Smooth muscle cell (in vitro differentiated cells): ENCODE results near the gene DDAH1. TPM values are rescaled to one million over a fixed set of nuclear protein-coding genes. Genes with fewer than 3 reads are reported as not detected.

Experiments
- DNase-seq: peaks from one replicate; lab custom pipeline; 2025; ENCODE audit not compliant: unreplicated experiment; lab: John Stamatoyannopoulos, UW
- H2AFZ ChIP-seq: fragments of 200-600 bp; sonication (generic); 2 replicates; pipeline ENCODE4 v1.6.0; 2016; ENCODE audit warnings: antibody characterized with exemption, low read depth, mild to moderate bottlenecking
- H3F3A ChIP-seq: fragments of 200-600 bp; sonication (generic); 2 replicates; pipeline ENCODE4 v1.6.0; 2017; ENCODE audit warnings: antibody characterized with exemption, low read depth
- H3K27ac ChIP-seq: fragments of 200-600 bp; sonication (generic); 2 replicates; pipeline ENCODE4 v1.5.1; 2016; ENCODE audit warnings: low read depth, mild to moderate bottlenecking
- H3K27me3 ChIP-seq: fragments of 200-600 bp; sonication (generic); 2 replicates; pipeline ENCODE4 v1.6.1; 2016; ENCODE audit warnings: low read depth, mild to moderate bottlenecking
- H3K36me3 ChIP-seq: fragments of 200-600 bp; sonication (generic); 2 replicates; pipeline ENCODE4 v1.5.1; 2016; ENCODE audit warnings: low read depth
- H3K4me1 ChIP-seq: fragments of 200-600 bp; sonication (generic); 2 replicates; pipeline ENCODE4 v1.5.1; 2016; ENCODE audit warnings: low read depth
- H3K4me2 ChIP-seq: fragments of 200-600 bp; sonication (generic); 2 replicates; pipeline ENCODE4 v1.6.0; 2016; ENCODE audit warnings: mild to moderate bottlenecking
- H3K4me3 ChIP-seq: fragments of 200-600 bp; sonication (generic); 2 replicates; pipeline ENCODE4 v1.5.1; 2016; ENCODE audit warnings: mild to moderate bottlenecking
- H3K79me2 ChIP-seq: fragments of 200-600 bp; sonication (generic); 2 replicates; pipeline ENCODE4 v1.6.0; 2016; ENCODE audit warnings: low read depth, mild to moderate bottlenecking
- H3K9ac ChIP-seq: fragments of 200-600 bp; sonication (generic); 2 replicates; pipeline ENCODE4 v1.6.0; 2016; ENCODE audit warnings: low read depth
- H3K9me3 ChIP-seq: fragments of 200-600 bp; sonication (generic); replicated peaks from 2 replicates; pipeline ENCODE4 v1.5.1; 2016; ENCODE audit warnings: low read depth
- H4K20me1 ChIP-seq: fragments of 200-600 bp; sonication (generic); 2 replicates; pipeline ENCODE4 v1.6.0; 2016; ENCODE audit warnings: low read depth
- WGBS: methylation state at CpG from one replicate; pipeline ENCODE4 v1.1.7; 2016; ENCODE audit warnings: low lambda C conversion rate; 5-methylcytosine and 5-hydroxymethylcytosine counted together
- polyA plus RNA-seq: library from polyadenylated mRNA; unstranded; fragments of >200 nt; fragmentation: Nextera tagmentation; extraction: Ambion mirVana; gene quantifications from 2 replicates; pipeline ENCODE4 v1.2.1, GENCODE V29; 2016
- total RNA-seq: library from RNA; depleted of rRNA; stranded (reverse); fragments of >200 nt; gene quantifications from 2 replicates; pipeline ENCODE4 v1.2.3, GENCODE V29; 2014
- TF ChIP-seq, protein P1 (sequence below): fragments of 200-600 bp; sonication (generic); IDR thresholded peaks from 2 replicates; pipeline ENCODE4 v1.5.1; 2017; ENCODE audit warnings: borderline replicate concordance, mild to moderate bottlenecking, antibody characterized with exemption; ENCODE audit not compliant: insufficient read depth, poor library complexity, severe bottlenecking

The DDAH1 gene
- total and polyA plus RNA-seq, 2 experiments from 2014 or later = 13.8 to 30.8 TPM

DNA sequence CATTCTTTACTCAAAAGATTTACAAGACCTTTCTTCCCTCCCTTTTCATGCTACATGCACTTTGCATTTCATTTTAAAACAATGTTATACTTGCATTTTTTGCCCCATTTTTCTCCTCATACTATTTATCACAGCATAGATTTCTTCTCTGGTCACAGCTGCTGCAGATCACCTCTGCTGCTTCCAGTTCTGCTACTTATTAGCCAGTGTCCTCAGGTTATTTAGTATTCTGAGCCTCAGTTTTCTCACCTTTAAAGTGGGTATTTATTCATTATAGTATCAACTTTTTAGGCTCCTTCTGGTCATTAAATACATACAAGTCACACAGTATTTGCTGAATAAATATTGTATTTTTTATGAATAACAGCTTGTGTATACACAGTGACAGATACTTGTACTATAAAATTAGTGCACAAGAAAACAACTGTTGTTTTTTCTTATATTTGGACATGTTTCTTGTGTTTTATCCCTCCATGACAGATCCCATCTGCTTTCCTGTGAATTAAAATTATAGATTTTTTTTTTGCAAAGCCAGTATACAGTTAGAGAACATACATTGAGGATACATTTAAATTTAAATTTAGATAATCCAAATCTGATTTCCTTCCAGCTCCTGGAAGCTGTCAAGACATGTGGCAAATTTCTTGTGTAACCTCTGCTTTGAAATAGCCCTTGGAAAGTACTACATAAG, 103.2 kb downstream of the DDAH1 start:
- Histone ChIP-seq H3K4me3 (no peak overlapping the region), H2AFZ (no peak overlapping the region), H3K36me3 (no peaks in the 10 kb centered on the region), H3K4me2 (peak overlapping the region; percentile 11), H3K9me3 (no peaks in the 10 kb centered on the region), H4K20me1 (no peaks in the 10 kb centered on the region), H3K27ac (peak overlapping the region; percentile 74), H3K27me3 (no peaks in the 10 kb centered on the region), H3K9ac (no peak overlapping the region), H3K4me1 (peaks cover 12% of the 10 kb centered on the region), H3F3A (peaks cover 11% of the 10 kb centered on the region), H3K79me2 (peaks cover 4% of the 10 kb centered on the region)
- DNase-seq = no peak
- TF ChIP-seq, protein P1, sequence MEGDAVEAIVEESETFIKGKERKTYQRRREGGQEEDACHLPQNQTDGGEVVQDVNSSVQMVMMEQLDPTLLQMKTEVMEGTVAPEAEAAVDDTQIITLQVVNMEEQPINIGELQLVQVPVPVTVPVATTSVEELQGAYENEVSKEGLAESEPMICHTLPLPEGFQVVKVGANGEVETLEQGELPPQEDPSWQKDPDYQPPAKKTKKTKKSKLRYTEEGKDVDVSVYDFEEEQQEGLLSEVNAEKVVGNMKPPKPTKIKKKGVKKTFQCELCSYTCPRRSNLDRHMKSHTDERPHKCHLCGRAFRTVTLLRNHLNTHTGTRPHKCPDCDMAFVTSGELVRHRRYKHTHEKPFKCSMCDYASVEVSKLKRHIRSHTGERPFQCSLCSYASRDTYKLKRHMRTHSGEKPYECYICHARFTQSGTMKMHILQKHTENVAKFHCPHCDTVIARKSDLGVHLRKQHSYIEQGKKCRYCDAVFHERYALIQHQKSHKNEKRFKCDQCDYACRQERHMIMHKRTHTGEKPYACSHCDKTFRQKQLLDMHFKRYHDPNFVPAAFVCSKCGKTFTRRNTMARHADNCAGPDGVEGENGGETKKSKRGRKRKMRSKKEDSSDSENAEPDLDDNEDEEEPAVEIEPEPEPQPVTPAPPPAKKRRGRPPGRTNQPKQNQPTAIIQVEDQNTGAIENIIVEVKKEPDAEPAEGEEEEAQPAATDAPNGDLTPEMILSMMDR = no peak

DNA sequence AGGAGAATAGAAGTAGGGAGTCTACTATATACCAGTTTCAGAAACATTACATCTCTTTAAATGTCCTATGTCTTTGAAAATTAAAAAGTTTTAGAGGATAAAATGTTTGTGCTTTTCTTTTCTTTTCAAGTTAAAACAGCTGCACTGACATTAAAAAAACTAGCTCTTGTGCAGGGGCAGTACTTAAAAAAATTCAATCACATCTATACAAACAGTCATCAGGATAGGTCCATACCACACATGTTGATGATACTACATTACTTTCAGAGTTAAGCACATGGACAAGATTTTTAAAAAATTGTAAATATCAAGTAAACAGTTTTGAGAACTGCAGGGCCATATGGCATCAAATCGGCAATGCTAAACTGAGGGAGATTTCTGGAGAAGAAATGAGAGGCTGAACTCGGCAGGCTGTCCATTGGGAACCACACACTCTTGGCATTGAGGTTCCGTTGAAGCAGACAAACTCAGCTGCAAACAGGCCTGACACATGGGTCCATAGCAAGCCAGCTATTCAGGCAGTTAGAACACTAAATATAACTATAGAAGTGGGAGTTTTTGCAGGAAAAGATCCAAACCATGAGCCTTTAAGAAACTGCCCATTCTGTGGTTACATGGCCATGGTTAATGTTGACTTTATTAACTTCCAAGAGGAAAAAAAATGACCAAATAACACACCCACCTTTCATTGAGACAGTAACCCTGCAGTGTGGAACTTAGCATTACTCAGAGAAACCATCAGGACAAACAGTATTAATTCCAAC, 104.0 kb downstream of the DDAH1 start:
- Histone ChIP-seq H3K36me3 (no peaks in the 10 kb centered on the region), H3K27me3 (no peaks in the 10 kb centered on the region), H3K9me3 (no peaks in the 10 kb centered on the region), H3K27ac (peak overlapping the region; percentile 74), H4K20me1 (no peaks in the 10 kb centered on the region), H3K4me2 (peak overlapping the region; percentile 70), H3K9ac (no peak overlapping the region), H3K4me1 (peaks cover 9% of the 10 kb centered on the region), H3K4me3 (no peak overlapping the region), H3F3A (peaks cover 11% of the 10 kb centered on the region), H2AFZ (peak overlapping the region; percentile 65), H3K79me2 (peaks cover 4% of the 10 kb centered on the region)
- TF ChIP-seq, protein P1 = no peak
- WGBS = 77% methylated on average over 3 of the region's 3 CpGs
- DNase-seq = no peak

DNA sequence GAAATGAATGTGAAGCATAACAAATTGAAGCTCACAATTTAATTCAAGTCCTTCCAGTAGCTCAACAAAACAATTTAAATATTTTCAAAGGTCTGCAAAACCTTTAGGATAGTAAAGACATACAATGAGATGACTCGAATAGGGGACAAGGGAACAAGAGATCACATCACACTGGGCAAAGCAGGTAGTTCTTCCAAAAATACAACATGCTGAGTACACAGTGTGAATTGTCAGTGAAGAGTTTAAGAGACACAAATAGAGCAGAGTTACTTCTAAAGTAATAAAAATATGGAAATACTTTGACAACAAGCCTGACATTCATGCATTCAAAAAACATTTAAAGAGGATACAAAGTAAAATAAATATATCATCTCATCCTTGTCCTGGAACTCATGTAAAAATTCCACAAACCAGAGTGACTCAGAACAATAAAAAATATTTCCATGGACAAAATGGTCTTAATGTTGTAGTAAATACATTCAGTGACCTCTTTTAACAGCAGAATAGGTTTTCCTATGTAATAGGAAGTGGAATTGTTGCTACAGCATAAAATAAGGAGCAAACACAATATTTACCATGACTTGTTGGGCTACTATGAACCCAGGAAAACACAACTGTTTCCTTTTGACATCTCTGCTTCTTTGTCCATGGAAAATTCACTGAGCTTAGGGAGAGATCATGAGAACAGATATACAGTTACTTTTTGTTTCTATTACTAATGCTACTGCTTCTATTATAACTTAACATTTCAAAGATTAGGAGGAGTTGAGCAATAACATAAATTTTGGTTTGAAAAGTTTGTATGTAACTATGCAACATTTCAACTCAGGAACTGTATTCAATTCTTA, 104.9 kb downstream of the DDAH1 start:
- Histone ChIP-seq H3K9me3 (no peaks in the 10 kb centered on the region), H3K9ac (no peak overlapping the region), H3K4me2 (peak overlapping the region; percentile 70), H2AFZ (peak overlapping the region; percentile 65), H3K79me2 (peaks cover 4% of the 10 kb centered on the region), H3K4me1 (peaks cover 9% of the 10 kb centered on the region), H3K36me3 (no peaks in the 10 kb centered on the region), H4K20me1 (no peaks in the 10 kb centered on the region), H3K27me3 (no peaks in the 10 kb centered on the region), H3K4me3 (no peak overlapping the region), H3F3A (peaks cover 11% of the 10 kb centered on the region), H3K27ac (peak overlapping the region; percentile 74)
- no peak for DNase-seq
- WGBS = 83% methylated on average over 1 of the region's 1 CpG
- TF ChIP-seq, protein P1 = no peak
